ENCODE data around the gene TMEM232.

The TMEM232 gene

GRCh38 chr5:110506378-110506777 is 220.1 kb downstream of the TMEM232 start:
- no peak for DNase-seq

DNA sequence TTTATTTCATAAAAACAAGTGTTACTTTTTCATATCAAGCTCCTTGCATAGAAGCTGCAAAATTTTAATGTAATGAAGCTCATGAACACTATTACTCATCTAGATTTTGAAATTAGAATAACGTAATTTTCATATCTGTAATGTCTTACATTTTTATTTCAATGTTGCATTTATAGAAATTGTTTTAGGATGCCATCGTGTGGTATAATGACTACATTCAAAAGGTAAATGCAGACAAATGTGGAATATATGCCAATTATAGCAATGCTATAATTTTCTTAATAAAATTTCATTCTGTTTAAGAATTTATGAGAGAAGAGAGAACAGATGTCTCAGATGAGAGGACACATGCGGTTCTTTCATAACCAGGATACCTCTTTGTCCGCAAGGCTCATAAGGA is 230.2 kb downstream of the TMEM232 start:
- no peak for DNase-seq

- DNase-seq, result no peak
Observed at GRCh38 chr5:110492446-110492845, 234.0 kb downstream of the TMEM232 start.

- peak; percentile 98 for DNase-seq
Observed at GRCh38 chr5:110478895-110479294, 247.6 kb downstream of the TMEM232 start.

DNA sequence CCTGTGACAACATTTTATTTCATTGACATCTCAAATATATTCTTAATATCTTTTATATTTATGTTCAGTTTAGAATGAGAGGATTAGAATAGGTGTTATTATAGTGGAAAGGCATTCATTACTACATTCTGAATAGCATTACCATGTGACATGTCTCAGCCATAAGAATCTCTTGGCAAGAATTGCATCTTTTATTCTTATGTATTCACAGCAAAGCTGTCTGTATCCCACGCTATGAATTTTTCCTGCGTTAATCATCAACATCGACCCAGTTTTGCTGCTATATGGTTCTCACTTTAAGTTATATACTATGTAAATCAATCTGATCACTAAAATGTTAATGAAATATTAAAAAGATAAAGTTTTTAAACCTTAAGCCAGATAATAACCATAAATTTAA is 248.6 kb downstream of the TMEM232 start:
- peak; percentile 93 for DNase-seq

- DNase-seq, result no peak
Observed at GRCh38 chr5:110476164-110476563, 250.3 kb downstream of the TMEM232 start.

- peak; percentile 27 for DNase-seq
Observed at GRCh38 chr5:110475529-110475928, 250.9 kb downstream of the TMEM232 start.

DNA sequence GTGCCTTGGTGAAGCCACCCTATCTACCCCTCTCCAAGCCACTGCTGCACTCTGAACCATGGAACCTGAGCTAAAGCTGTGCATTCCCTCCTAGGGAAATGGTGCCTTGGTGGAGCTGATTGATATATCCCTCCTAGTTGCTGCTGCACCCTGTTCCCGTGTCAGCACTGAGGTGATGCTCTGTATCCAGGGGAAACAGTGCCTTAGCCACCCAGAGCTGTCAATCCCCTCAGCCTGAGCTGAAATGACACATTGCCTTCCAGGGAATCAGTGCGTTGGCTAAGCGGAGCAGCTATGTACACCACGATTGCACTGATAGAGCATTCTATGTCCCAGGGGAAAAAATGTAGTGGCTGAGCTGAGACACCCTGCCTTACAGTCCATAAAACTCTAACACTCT is 257.0 kb downstream of the TMEM232 start:
- DNase-seq, result no peak

GRCh38 chr5:110463106-110463505 is 263.4 kb downstream of the TMEM232 start:
- DNase-seq, result peak; percentile 85

GRCh38 chr5:110460837-110461236 is 265.6 kb downstream of the TMEM232 start:
- DNase-seq, result no peak

DNA sequence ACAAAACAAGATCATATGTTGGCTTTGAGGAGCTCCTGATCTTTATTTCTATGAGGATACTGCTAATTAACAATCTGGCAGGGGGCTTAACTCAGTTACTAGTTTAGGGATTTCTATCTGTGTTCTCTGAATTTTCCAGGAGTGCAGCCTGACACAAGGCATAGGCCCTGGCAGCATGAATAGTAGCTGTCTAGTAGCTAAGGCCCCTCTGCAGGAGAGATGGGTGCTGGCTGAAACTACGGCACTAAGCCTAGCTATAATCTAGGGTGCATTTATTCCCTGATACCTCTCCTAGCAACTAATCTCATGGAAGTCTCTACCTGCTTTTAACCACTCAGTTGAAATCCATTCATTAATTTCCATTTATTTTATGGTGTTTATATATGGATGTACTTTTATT is 268.2 kb downstream of the TMEM232 start:
- no peak for DNase-seq

- DNase-seq, result no peak
Observed at GRCh38 chr5:110442856-110443255, 283.6 kb downstream of the TMEM232 start.

DNA sequence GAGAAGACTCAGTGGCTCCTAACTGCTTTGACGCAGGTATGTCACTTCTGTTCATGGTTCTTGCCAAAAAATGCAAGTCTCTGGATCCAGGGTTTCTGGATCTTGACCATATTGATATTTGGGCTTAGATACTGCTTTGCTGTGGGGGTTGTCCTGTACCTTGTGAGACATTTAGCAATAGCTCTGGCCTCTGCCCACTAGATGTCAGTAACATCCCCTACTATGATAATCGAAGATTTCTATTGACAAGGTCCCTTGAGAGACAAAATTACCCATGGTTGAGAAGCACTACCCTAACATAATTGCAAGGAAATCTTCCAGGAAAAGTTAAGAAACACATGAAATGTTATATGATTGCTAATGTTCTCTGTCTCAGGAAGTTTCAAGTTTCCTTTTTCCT is 285.4 kb downstream of the TMEM232 start:
- peak; percentile 73 for DNase-seq

DNA sequence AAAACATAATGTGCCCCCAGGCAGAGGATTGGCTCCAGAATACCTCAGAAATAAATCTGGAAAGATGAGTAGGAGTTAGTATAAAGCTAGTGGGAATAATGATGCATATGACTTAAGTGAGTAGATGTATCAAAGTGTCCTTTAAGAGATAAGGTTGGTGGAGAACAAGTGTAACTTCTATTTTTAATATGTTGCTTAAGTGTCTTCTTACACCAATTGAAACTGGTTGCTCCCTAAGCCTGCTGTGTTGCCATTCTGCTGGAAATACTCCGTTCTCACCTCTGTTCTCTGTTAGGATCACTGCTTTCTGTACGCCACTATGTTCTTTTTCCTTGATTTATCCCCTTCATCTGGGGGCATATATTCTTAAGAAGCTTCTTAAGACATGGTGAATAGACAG is 286.4 kb downstream of the TMEM232 start:
- DNase-seq, result no peak

GRCh38 chr5:110439296-110439695 is 287.2 kb downstream of the TMEM232 start:
- no peak for DNase-seq

DNA sequence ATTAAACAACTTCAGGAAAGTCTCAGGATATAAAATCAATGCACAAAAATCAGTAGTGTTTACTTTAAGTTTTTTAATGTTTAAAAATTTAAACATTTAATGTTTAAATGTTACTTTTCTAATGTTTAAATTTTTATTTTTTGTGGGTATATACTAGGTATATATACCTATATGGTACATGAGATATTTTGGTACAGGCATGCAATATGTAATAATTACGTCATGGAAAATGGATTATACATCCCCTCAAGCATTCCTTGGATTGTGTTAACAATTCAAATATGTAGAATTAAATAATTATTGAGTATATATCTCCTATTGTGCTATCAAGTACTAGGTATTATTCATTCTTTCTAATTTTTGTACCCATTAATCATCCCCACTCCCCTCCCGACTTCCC is 291.3 kb downstream of the TMEM232 start:
- no peak for DNase-seq

DNA sequence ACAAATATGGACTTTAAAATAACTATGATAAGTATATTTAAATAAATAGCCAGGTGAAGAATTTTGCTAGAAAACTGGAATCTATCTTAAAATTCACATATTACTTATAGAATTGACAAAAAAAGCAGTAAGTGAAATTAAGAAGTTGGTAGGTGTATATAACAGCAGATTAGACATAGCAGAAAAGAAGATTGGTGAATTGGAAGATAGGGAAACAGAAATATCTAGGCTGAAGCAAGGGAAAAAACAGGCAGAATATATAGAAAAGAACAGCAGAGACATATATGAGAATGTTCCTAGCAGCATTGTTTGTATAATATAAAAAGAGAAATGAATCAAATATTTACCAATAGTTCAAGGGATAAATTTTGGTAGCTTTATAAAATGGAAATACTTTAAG is 294.9 kb downstream of the TMEM232 start:
- DNase-seq, result no peak

DNA sequence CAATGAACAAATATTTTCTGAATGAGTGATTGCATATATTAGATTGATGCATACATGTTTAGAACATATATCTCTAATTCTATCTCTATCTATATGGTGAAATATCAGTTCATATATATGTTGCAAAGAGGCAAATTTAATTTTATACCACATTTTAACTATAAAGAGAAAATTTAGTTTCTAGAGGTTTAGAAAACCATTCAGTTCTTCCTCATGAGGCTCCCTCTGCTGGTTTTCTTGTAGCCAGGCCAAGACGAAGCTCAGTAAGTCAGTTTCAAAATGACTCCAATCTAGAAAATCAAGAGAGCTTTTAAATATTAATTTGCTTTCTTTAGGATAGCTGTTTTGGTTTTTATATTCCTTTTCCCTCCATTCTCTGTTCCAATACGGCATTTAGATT is 312.1 kb downstream of the TMEM232 start:
- DNase-seq, result peak; percentile 39

DNA sequence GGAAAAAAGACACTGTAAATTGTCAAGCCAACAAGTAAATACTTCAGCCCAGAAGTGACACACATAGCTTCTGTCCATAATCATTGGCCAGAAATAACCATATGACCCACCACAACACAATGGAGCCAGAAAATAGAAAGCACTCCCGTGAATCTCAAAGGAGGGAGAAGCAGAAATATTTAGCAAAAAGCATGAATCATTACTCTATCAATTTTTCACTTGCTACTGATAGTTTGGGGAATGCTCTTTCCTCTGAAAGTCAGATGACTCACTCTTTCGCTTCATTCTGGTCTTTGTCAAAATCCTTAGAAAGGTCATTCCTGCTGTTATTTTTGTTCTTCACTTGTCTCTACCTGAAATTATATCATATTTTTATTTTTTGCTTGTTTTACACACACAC is 312.6 kb downstream of the TMEM232 start:
- peak; percentile 84 for DNase-seq

DNA sequence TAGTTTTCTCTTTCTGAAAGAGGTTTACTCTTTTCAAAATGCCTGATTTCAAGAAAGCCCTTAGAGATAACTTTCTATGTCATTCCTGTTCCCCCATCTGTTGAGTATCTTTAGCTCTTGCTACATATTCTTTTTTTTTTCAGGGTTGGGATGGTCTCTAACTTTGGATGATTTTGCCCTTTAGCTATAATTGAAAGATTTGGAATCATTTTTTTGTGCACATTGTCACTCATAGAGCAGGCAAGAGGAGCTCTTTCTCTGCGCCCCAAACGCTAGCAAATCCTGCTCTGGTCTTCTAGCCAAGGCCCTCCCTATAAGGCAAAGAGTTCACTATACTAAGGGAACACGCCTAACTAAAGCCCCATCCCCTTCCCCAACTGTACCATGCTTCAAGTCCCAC is 316.9 kb downstream of the TMEM232 start:
- no peak for DNase-seq

- DNase-seq, result no peak
Observed at GRCh38 chr5:110402562-110402961, 323.9 kb downstream of the TMEM232 start.

DNA sequence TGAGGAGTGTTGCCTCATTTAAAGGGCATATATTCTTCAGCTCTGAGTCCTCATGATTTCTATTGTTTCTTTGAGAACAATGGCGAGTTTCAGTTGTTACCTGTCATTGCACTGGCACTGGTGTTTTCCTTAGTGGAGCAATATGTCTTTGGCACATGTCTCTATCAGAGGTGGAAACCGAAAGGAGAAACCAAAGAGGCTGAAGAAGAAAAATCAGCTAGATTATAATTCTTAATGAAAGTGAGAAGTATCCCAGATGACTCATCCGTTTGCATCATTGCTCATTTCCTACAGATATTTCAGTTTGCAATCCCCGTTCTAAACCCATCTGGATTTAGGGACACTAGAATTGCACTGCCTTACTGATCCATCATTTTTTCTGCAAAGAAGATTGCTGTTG is 324.6 kb downstream of the TMEM232 start:
- DNase-seq, result peak; percentile 53

- DNase-seq, result no peak
Observed at GRCh38 chr5:110398951-110399350, 327.5 kb downstream of the TMEM232 start.

GRCh38 chr5:110397281-110397680 is 329.2 kb downstream of the TMEM232 start:
- no peak for DNase-seq

DNA sequence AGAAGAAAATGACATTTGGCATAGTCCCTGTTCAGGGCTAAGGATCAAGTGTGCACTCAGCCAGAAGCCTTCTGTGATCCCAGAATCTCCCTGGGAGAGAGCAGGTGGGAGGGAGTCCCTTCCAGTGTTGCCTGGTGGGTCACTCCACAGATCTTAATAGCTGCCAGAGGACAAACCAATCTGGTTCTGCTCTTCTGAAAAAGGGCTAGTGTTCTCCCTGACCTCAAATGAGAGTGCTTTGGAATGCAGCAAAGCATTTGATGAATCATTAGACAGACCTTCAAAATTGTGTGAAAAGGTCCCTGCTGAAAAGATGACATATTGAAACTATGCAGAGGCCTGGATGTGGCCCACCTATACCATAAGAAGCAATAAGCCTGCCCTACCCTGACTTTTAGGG is 339.7 kb downstream of the TMEM232 start:
- DNase-seq, result peak; percentile 91

DNA sequence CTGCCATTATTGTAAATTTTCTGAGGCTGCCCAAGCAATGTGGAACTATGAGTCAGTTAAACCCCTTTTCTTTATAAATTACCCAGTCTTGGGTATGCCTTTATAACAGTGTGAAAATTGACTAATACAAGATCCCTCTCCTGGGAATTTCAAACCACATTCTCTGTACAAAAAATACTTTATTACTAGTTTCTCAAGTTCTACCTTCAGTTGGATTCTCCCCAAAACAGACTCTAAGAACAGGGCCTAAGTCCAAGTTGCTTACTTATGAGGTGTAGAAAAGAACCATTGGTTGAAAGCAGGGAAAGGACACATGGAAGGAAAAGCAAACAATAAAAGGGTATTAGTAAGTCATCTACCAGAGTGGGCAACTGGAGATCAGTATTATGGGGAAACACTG is 343.2 kb downstream of the TMEM232 start:
- peak; percentile 59 for DNase-seq
